ENCODE data around the gene FBXL2.

DNA sequence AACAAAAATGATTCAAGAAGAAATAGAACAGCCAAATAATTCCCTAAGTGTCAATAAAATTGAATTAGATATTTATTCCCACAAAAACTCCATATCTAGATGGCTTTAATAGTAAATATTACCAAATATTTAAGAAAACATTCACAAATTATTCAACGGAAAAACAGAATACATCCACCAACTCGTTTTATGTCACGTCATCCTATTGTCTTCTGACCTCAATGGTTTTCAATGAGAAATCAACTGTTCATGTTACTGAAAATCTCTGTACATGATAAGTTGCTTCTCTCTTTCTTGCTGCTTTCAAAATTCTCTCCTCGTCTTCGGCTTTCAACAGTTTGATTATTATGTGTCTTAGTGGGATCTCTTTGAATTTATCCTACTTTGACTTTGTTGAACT lies 17.1 kb upstream of the FBXL2 start:
- TF ChIP-seq, protein P1, sequence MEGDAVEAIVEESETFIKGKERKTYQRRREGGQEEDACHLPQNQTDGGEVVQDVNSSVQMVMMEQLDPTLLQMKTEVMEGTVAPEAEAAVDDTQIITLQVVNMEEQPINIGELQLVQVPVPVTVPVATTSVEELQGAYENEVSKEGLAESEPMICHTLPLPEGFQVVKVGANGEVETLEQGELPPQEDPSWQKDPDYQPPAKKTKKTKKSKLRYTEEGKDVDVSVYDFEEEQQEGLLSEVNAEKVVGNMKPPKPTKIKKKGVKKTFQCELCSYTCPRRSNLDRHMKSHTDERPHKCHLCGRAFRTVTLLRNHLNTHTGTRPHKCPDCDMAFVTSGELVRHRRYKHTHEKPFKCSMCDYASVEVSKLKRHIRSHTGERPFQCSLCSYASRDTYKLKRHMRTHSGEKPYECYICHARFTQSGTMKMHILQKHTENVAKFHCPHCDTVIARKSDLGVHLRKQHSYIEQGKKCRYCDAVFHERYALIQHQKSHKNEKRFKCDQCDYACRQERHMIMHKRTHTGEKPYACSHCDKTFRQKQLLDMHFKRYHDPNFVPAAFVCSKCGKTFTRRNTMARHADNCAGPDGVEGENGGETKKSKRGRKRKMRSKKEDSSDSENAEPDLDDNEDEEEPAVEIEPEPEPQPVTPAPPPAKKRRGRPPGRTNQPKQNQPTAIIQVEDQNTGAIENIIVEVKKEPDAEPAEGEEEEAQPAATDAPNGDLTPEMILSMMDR (IDR thresholded peaks at IDR 0.05; ENCODE audit: control extremely low read depth in 1 of 3, insufficient read depth in 1 of 3, low read depth in 1 of 3, low read length in 3 of 3), result no peak
- no peak for TF ChIP-seq BRCA1 (IDR thresholded peaks at IDR 0.05; ENCODE audit: low read depth, low read length)
- no peak for TF ChIP-seq POLR2A (IDR thresholded peaks at IDR 0.05; ENCODE audit: control extremely low read depth in 1 of 2, low read depth in 2 of 2, low read length in 2 of 2)
- no peak for TF ChIP-seq EZH2 (IDR thresholded peaks at IDR 0.05; ENCODE audit: low read depth, low read length, severe bottlenecking)
- TF ChIP-seq TEAD4 (IDR thresholded peaks at IDR 0.05; ENCODE audit: low read depth, low read length), result no peak
- TF ChIP-seq POLR2AphosphoS5 (IDR thresholded peaks at IDR 0.05; ENCODE audit: low read depth, low read length), result no peak

All from H1 (cell line).